GM18858 (cell line): ENCODE results near the gene KCNG2.
"Not testable (repeated sequence)": the region's sequence is repeated elsewhere in the genome, so short reads cannot be mapped to it uniquely, and the experiment has no call there.

ENCODE experiments used
- ATAC-seq: cut with Tn5 transposase; IDR thresholded peaks from one replicate; pipeline ENCODE4 v1.9.1; 2021; ENCODE audit not compliant: unreplicated experiment

KCNG2 gene

GRCh38 chr18:79868811-79869541 lies 71.2 kb downstream of the KCNG2 start:
- no peak for ATAC-seq

GRCh38 chr18:79869591-79870300 lies 72.0 kb downstream of the KCNG2 start:
- ATAC-seq, result no peak

- ATAC-seq, result no peak
Observed at GRCh38 chr18:79870301-79871025, 72.7 kb downstream of the KCNG2 start.

- no peak for ATAC-seq
Observed at GRCh38 chr18:79871026-79871390, 73.3 kb downstream of the KCNG2 start.

- ATAC-seq, result no peak
Observed at GRCh38 chr18:79871481-79872091, 73.8 kb downstream of the KCNG2 start.

GRCh38 chr18:79872527-79873444 lies 75.0 kb downstream of the KCNG2 start:
- ATAC-seq, result no peak

GRCh38 chr18:79873449-79874110 lies 75.8 kb downstream of the KCNG2 start:
- no peak for ATAC-seq

GRCh38 chr18:79874553-79875530 lies 77.1 kb downstream of the KCNG2 start:
- ATAC-seq, result no peak

GRCh38 chr18:79875531-79875919 lies 77.8 kb downstream of the KCNG2 start:
- ATAC-seq, result no peak

- no peak for ATAC-seq
Observed at GRCh38 chr18:79875931-79876461, 78.3 kb downstream of the KCNG2 start.

- ATAC-seq, result no peak
Observed at GRCh38 chr18:79876497-79876896, 78.8 kb downstream of the KCNG2 start.

GRCh38 chr18:79877163-79878091 lies 79.7 kb downstream of the KCNG2 start:
- ATAC-seq, result no peak

GRCh38 chr18:79878246-79878645 lies 80.5 kb downstream of the KCNG2 start:
- ATAC-seq, result not testable (repeated sequence)

GRCh38 chr18:79878741-79879378 lies 81.1 kb downstream of the KCNG2 start:
- no peak for ATAC-seq

GRCh38 chr18:79879566-79879965 lies 81.8 kb downstream of the KCNG2 start:
- ATAC-seq, result no peak

- no peak for ATAC-seq
Observed at GRCh38 chr18:79881695-79882094, 84.0 kb downstream of the KCNG2 start.
